AG08395 (cell line): ENCODE data around the gene KIF23.
"Not testable (repeated sequence)": the region's sequence is repeated elsewhere in the genome, so short reads cannot be mapped to it uniquely, and the experiment has no call there.

ENCODE experiments used
- DNase-seq: peaks from one replicate; pipeline ENCODE4 v3.0.0; 2012; ENCODE audit warnings: mixed read lengths, low spot score

Gene KIF23

GRCh38 chr15:69413822-69414700, at the start of gene KIF23:
Gene KIF23, plus strand, starts transcription at chr15:69414349. Its CDS starts 117 bp downstream, at chr15:69414466.
- DNase-seq: peak; percentile 97

GRCh38 chr15:69367236-69367635, 46.9 kb upstream of the KIF23 start:
- no peak for DNase-seq

GRCh38 chr15:69369631-69370030, 44.5 kb upstream of the KIF23 start:
- no peak for DNase-seq

GRCh38 chr15:69373406-69373805, 40.7 kb upstream of the KIF23 start:
- DNase-seq: no peak

GRCh38 chr15:69375151-69375790, 38.9 kb upstream of the KIF23 start:
- no peak for DNase-seq

- no peak for DNase-seq
Observed at GRCh38 chr15:69377216-69377970, 36.8 kb upstream of the KIF23 start.

- DNase-seq: no peak
Observed at GRCh38 chr15:69380100-69380725, 33.9 kb upstream of the KIF23 start.

GRCh38 chr15:69380726-69381105, 33.4 kb upstream of the KIF23 start:
- DNase-seq: no peak

- not testable (repeated sequence) for DNase-seq
Observed at GRCh38 chr15:69382176-69382575, 32.0 kb upstream of the KIF23 start.

- DNase-seq: not testable (repeated sequence)
Observed at GRCh38 chr15:69384066-69384465, 30.1 kb upstream of the KIF23 start.

GRCh38 chr15:69384626-69385598, 29.2 kb upstream of the KIF23 start:
- DNase-seq: no peak

- no peak for DNase-seq
Observed at GRCh38 chr15:69385831-69386230, 28.3 kb upstream of the KIF23 start.

GRCh38 chr15:69386284-69386683, 27.9 kb upstream of the KIF23 start:
- DNase-seq: no peak

- DNase-seq: peak; percentile 67
Observed at GRCh38 chr15:69388260-69388705, 25.9 kb upstream of the KIF23 start.

GRCh38 chr15:69389426-69389825, 24.7 kb upstream of the KIF23 start:
- DNase-seq: no peak

GRCh38 chr15:69390575-69390974, 23.6 kb upstream of the KIF23 start:
- peak; percentile 85 for DNase-seq

GRCh38 chr15:69391046-69391757, 22.9 kb upstream of the KIF23 start:
- no peak for DNase-seq

- DNase-seq: no peak
Observed at GRCh38 chr15:69392352-69392751, 21.8 kb upstream of the KIF23 start.

- DNase-seq: no peak
Observed at GRCh38 chr15:69393831-69394491, 20.2 kb upstream of the KIF23 start.
